ENCODE measurements around the gene NPBWR2. TPM values are rescaled to one million over a fixed set of nuclear protein-coding genes. Genes with fewer than 3 reads are reported as not detected.

Gene NPBWR2
- total RNA-seq, result not detected

GRCh38 chr20:64106981-64107735, at the start of gene NPBWR2:
NPBWR2 (minus strand) TSS chr20:64107565; CDS start chr20:64106831, 734 bp downstream.
- peaks cover 0 to 6% (median 2%) of the 10 kb centered on the region in 4 donors for H3K4me1 ChIP-seq
- 60 to 67% methylated on average over 17 to 21 of the region's 22 CpGs for WGBS, 2 donors
- no peaks in the 10 kb centered on the region for H3K9me3 ChIP-seq
- no peak within 1 kb of the TSS for H3K27ac ChIP-seq
- H3K27me3 ChIP-seq, result peaks cover 0 to 29% of the 10 kb centered on the region in 2 donors
- TF ChIP-seq POLR2A (IDR thresholded peaks at IDR 0.05), result no peak
- no peak for TF ChIP-seq EP300 (IDR thresholded peaks at IDR 0.05)
- TF ChIP-seq CTCF (IDR thresholded peaks at IDR 0.05), result no peak
- no peak for DNase-seq (ENCODE audit: low spot score in 2 of 2)
- no peak within 1 kb of the TSS for H3K4me3 ChIP-seq
- no peaks in the 10 kb centered on the region for H3K36me3 ChIP-seq

- H3K27ac ChIP-seq, result no peak overlapping the region
- TF ChIP-seq EP300 (IDR thresholded peaks at IDR 0.05) (no peak), CTCF (IDR thresholded peaks at IDR 0.05) (no peak), POLR2A (IDR thresholded peaks at IDR 0.05) (no peak)
- H3K9me3 ChIP-seq, result no peaks in the 10 kb centered on the region
- no peak overlapping the region for H3K4me3 ChIP-seq
- WGBS, 2 donors, result 35 to 57% methylated on average over 8 to 9 of the region's 9 CpGs
- DNase-seq (ENCODE audit: low spot score in 2 of 2), result no peak
- H3K36me3 ChIP-seq, result no peaks in the 10 kb centered on the region
- peaks cover 0 to 61% of the 10 kb centered on the region in 2 donors for H3K27me3 ChIP-seq
- no peaks in the 10 kb centered on the region for H3K4me1 ChIP-seq
These were observed 48.9 kb upstream of the NPBWR2 start for GRCh38 chr20:64156136-64156885.

- TF ChIP-seq CTCF (IDR thresholded peaks at IDR 0.05) (no peak), POLR2A (IDR thresholded peaks at IDR 0.05) (no peak), EP300 (IDR thresholded peaks at IDR 0.05) (no peak)
- H3K4me3 ChIP-seq, result no peak overlapping the region
- H3K27ac ChIP-seq, result no peak overlapping the region
- peaks cover 0 to 53% of the 10 kb centered on the region in 2 donors for H3K27me3 ChIP-seq
- no peaks in the 10 kb centered on the region for H3K36me3 ChIP-seq
- H3K4me1 ChIP-seq, result no peaks in the 10 kb centered on the region
- 71 to 74% methylated on average over 22 of the region's 22 CpGs for WGBS, 2 donors
- H3K9me3 ChIP-seq, result no peaks in the 10 kb centered on the region
- no peak for DNase-seq (ENCODE audit: low spot score in 2 of 2)
These were observed 48.1 kb upstream of the NPBWR2 start for GRCh38 chr20:64155258-64156135.

- Histone ChIP-seq H3K27me3 (peaks cover 0 to 45% of the 10 kb centered on the region in 2 donors), H3K4me3 (no peak overlapping the region), H3K9me3 (no peaks in the 10 kb centered on the region), H3K36me3 (no peaks in the 10 kb centered on the region), H3K27ac (no peak overlapping the region), H3K4me1 (no peaks in the 10 kb centered on the region)
- no peak for DNase-seq (ENCODE audit: low spot score in 2 of 2)
- WGBS, 2 donors, result 68 to 77% methylated on average over 7 to 8 of the region's 9 CpGs
- no peak for TF ChIP-seq POLR2A (IDR thresholded peaks at IDR 0.05)
- no peak for TF ChIP-seq CTCF (IDR thresholded peaks at IDR 0.05)
- no peak for TF ChIP-seq EP300 (IDR thresholded peaks at IDR 0.05)
These were observed 47.4 kb upstream of the NPBWR2 start for GRCh38 chr20:64154590-64155257.
